MM.1S (cell line): ENCODE results near the gene BDH2.

Experiments
- DNase-seq: peaks from one replicate; pipeline ENCODE4 v3.0.0-alpha.2; 2015
- H2AFZ ChIP-seq: fragments of 300-600 bp; sonication (generic); 2 replicates; pipeline ENCODE4 v1.6.0; 2016; ENCODE audit warnings: antibody characterized with exemption, low read length
- H3F3A ChIP-seq: fragments of 300-600 bp; sonication (generic); 2 replicates; pipeline ENCODE4 v1.6.1; 2016; ENCODE audit warnings: mild to moderate bottlenecking, antibody characterized with exemption, low read length, moderate library complexity, mixed read lengths; ENCODE audit not compliant: insufficient read depth
- H3K27ac ChIP-seq: fragments of 300-600 bp; sonication (generic); 2 replicates; pipeline ENCODE4 v1.5.1; 2016; ENCODE audit warnings: mild to moderate bottlenecking, low read length
- H3K27me3 ChIP-seq: fragments of 300-600 bp; sonication (generic); replicated peaks from 2 replicates; pipeline ENCODE4 v1.6.0; 2016; ENCODE audit warnings: low read length; ENCODE audit not compliant: insufficient read depth
- H3K36me3 ChIP-seq: fragments of 300-600 bp; sonication (generic); replicated peaks from 2 replicates; pipeline ENCODE4 v1.6.1; 2016; ENCODE audit warnings: mild to moderate bottlenecking, low read length, mixed read lengths; ENCODE audit not compliant: insufficient read depth
- H3K4me1 ChIP-seq: fragments of 300-600 bp; sonication (generic); 2 replicates; pipeline ENCODE4 v1.6.1; 2016; ENCODE audit warnings: low read length, mixed read lengths
- H3K4me2 ChIP-seq: fragments of 300-600 bp; sonication (generic); 2 replicates; pipeline ENCODE4 v1.6.0; 2016; ENCODE audit warnings: low read depth, low read length
- H3K4me3 ChIP-seq: fragments of 300-600 bp; sonication (generic); 2 replicates; pipeline ENCODE4 v1.5.1; 2016; ENCODE audit warnings: low read length, mixed read lengths
- H3K79me2 ChIP-seq: fragments of 300-600 bp; sonication (generic); 2 replicates; pipeline ENCODE4 v1.6.1; 2016; ENCODE audit warnings: mixed run types, low read length, mixed read lengths
- H3K9ac ChIP-seq: fragments of 300-600 bp; sonication (generic); 2 replicates; pipeline ENCODE4 v1.6.1; 2016; ENCODE audit warnings: low read length, mixed read lengths
- H3K9me2 ChIP-seq: fragments of 300-600 bp; sonication (generic); replicated peaks from 2 replicates; pipeline ENCODE4 v1.6.1; 2016; ENCODE audit warnings: mild to moderate bottlenecking, low read length, mixed read lengths; ENCODE audit not compliant: insufficient read depth
- H3K9me3 ChIP-seq: fragments of 300-600 bp; sonication (generic); replicated peaks from 2 replicates; pipeline ENCODE4 v1.6.1; 2016; ENCODE audit warnings: mild to moderate bottlenecking, low read length, mixed read lengths; ENCODE audit not compliant: insufficient read depth
- H4K20me1 ChIP-seq: fragments of 300-600 bp; sonication (generic); 2 replicates; pipeline ENCODE4 v1.6.1; 2016; ENCODE audit warnings: mild to moderate bottlenecking, low read length, moderate library complexity, mixed read lengths; ENCODE audit not compliant: insufficient read depth
- CTCF ChIP-seq: fragments of 300-600 bp; sonication (generic); IDR thresholded peaks from 2 replicates; pipeline ENCODE4 v1.5.1; 2016; ENCODE audit warnings: antibody characterized with exemption, low read length, mixed read lengths
- EZH2 ChIP-seq: fragments of 300-600 bp; sonication (generic); optimal IDR thresholded peaks from 2 replicates; pipeline ENCODE3; 2017; ENCODE audit warnings: low read depth, mild to moderate bottlenecking, antibody characterized with exemption, low read length, mixed read lengths
- EZH2phosphoT487 ChIP-seq: fragments of 300-600 bp; sonication (generic); IDR thresholded peaks from 2 replicates; pipeline ENCODE4 v1.6.1; 2018; ENCODE audit warnings: antibody characterized with exemption, low read length

BDH2 gene

GRCh38 chr4:103032574-103032973, 67.1 kb downstream of the BDH2 start:
- peak; percentile 28 for DNase-seq
- H3K27ac ChIP-seq: no peak overlapping the region

GRCh38 chr4:103030791-103031190, 68.8 kb downstream of the BDH2 start:
- H3F3A ChIP-seq: no peaks in the 10 kb centered on the region
- H3K9me3 ChIP-seq: no peaks in the 10 kb centered on the region
- H3K9me2 ChIP-seq: no peaks in the 10 kb centered on the region
- no peaks in the 10 kb centered on the region for H3K4me1 ChIP-seq
- no peaks in the 10 kb centered on the region for H4K20me1 ChIP-seq
- no peak for TF ChIP-seq CTCF
- no peak for TF ChIP-seq EZH2phosphoT487
- no peak for TF ChIP-seq EZH2
- no peak overlapping the region for H3K27ac ChIP-seq
- no peaks in the 10 kb centered on the region for H3K27me3 ChIP-seq
- H3K79me2 ChIP-seq: no peaks in the 10 kb centered on the region
- 0 out of 2 replicates have a peak, but pooled peaks cover 5% of the 10 kb centered on the region for H3K36me3 ChIP-seq
- H3K9ac ChIP-seq: no peak overlapping the region
- no peak for DNase-seq
- no peak overlapping the region for H2AFZ ChIP-seq
- H3K4me3 ChIP-seq: no peak overlapping the region
- H3K4me2 ChIP-seq: no peak overlapping the region

More at GRCh38 chr4:103032574-103032973, 67.1 kb downstream of the BDH2 start:
- TF ChIP-seq EZH2phosphoT487 (no peak), CTCF (peak; percentile 44)
- H2AFZ ChIP-seq: no peak overlapping the region
- H3K9me3 ChIP-seq: no peaks in the 10 kb centered on the region
- no peak overlapping the region for H3K9ac ChIP-seq
- H3K4me2 ChIP-seq: no peak overlapping the region
- H3K27me3 ChIP-seq: no peaks in the 10 kb centered on the region
- no peaks in the 10 kb centered on the region for H3K36me3 ChIP-seq
- no peaks in the 10 kb centered on the region for H3K4me1 ChIP-seq
- H3F3A ChIP-seq: no peaks in the 10 kb centered on the region
- H3K4me3 ChIP-seq: no peak overlapping the region
- H3K79me2 ChIP-seq: no peaks in the 10 kb centered on the region
- H4K20me1 ChIP-seq: no peaks in the 10 kb centered on the region
- no peaks in the 10 kb centered on the region for H3K9me2 ChIP-seq

DNA sequence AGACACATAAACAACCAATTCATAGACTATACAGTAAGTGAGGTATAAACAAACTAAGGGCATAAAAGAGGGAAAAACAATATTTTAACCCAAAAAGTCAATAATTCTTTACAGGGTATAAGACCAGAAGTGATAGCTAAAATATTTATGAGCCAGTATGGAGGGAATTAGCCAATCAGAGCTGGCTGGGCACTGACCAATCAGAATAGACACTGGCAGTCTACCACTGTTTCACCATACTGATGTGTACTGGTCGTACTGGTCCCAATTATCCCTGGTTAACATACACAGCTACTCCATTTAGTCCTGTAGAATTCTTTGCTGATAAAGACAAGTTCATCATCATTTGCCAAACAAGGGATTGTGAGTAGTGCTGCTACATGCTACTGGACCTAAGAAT, 70.3 kb downstream of the BDH2 start:
- Histone ChIP-seq H3F3A (no peaks in the 10 kb centered on the region), H3K4me2 (no peak overlapping the region), H3K27ac (no peak overlapping the region), H3K27me3 (no peaks in the 10 kb centered on the region), H3K9me2 (no peaks in the 10 kb centered on the region), H3K9me3 (no peaks in the 10 kb centered on the region), H3K79me2 (no peaks in the 10 kb centered on the region), H2AFZ (no peak overlapping the region), H3K36me3 (0 out of 2 replicates have a peak, but pooled peaks cover 6% of the 10 kb centered on the region), H3K4me1 (no peaks in the 10 kb centered on the region), H3K9ac (no peak overlapping the region), H4K20me1 (no peaks in the 10 kb centered on the region), H3K4me3 (no peak overlapping the region)
- TF ChIP-seq CTCF: no peak
- no peak for TF ChIP-seq EZH2phosphoT487
- TF ChIP-seq EZH2: no peak
- DNase-seq: no peak
